H54 (cell line): ENCODE results near the gene SIDT2.

ENCODE experiments used
- DNase-seq: peaks from one replicate; pipeline ENCODE4 v3.0.0; 2011; ENCODE audit warnings: low spot score, mixed read lengths; ENCODE audit not compliant: insufficient read length
- FAIRE-seq: peaks from 3 replicates; lab custom pipeline; 2011; peaks lifted over from hg19 to GRCh38; lab: Jason Lieb, UNC
- POLR2A ChIP-seq: IDR thresholded peaks from 2 replicates; pipeline ENCODE4 v1.6.1; 2011; ENCODE audit warnings: low read depth, mild to moderate bottlenecking, low read length

Gene SIDT2

GRCh38 chr11:117159892-117160291, 18.7 kb upstream of the SIDT2 start:
- FAIRE-seq (no peak), DNase-seq (no peak)
- TF ChIP-seq POLR2A: no peak

GRCh38 chr11:117160826-117161225, 17.7 kb upstream of the SIDT2 start:
- FAIRE-seq (no peak), DNase-seq (no peak)
- no peak for TF ChIP-seq POLR2A

GRCh38 chr11:117166491-117166890, 12.1 kb upstream of the SIDT2 start:
- no peak for DNase-seq
- FAIRE-seq: no peak
- TF ChIP-seq POLR2A: no peak

- FAIRE-seq: no peak
- no peak for TF ChIP-seq POLR2A
- DNase-seq: no peak
These were observed 8.8 kb upstream of the SIDT2 start for GRCh38 chr11:117169736-117170135.

GRCh38 chr11:117170210-117170609, 8.3 kb upstream of the SIDT2 start:
- no peak for DNase-seq
- TF ChIP-seq POLR2A: no peak
- FAIRE-seq: no peak

- no peak for TF ChIP-seq POLR2A
- DNase-seq (no peak), FAIRE-seq (no peak)
These were observed 7.5 kb upstream of the SIDT2 start for GRCh38 chr11:117171007-117171403.

GRCh38 chr11:117171404-117172061, 7.0 kb upstream of the SIDT2 start:
- no peak for FAIRE-seq
- DNase-seq: no peak
- TF ChIP-seq POLR2A: no peak

- DNase-seq: no peak
These were observed 5.7 kb upstream of the SIDT2 start for GRCh38 chr11:117172724-117173421.

GRCh38 chr11:117175104-117175503, 3.4 kb upstream of the SIDT2 start:
- FAIRE-seq (no peak), DNase-seq (no peak)
- TF ChIP-seq POLR2A: no peak

More at GRCh38 chr11:117172724-117173421, 5.7 kb upstream of the SIDT2 start:
- TF ChIP-seq POLR2A: no peak
- FAIRE-seq: no peak

- DNase-seq (no peak), FAIRE-seq (no peak)
- no peak for TF ChIP-seq POLR2A
These were observed 2.8 kb upstream of the SIDT2 start for GRCh38 chr11:117175781-117176180.

- TF ChIP-seq POLR2A: no peak
- FAIRE-seq (no peak), DNase-seq (no peak)
These were observed 2.4 kb upstream of the SIDT2 start for GRCh38 chr11:117176186-117176585.

GRCh38 chr11:117177534-117178209, 871 bp upstream of the SIDT2 start:
- TF ChIP-seq POLR2A: no peak
- DNase-seq: no peak
- FAIRE-seq: no peak

- no peak for TF ChIP-seq POLR2A
- DNase-seq: no peak
- no peak for FAIRE-seq
These were observed 781 bp downstream of the SIDT2 start for GRCh38 chr11:117179048-117179999.
